GM21576 (cell line): ENCODE measurements around the gene SPN.
"Not testable (repeated sequence)": the region's sequence is repeated elsewhere in the genome, so short reads cannot be mapped to it uniquely, and the experiment has no call there.

Source experiments
- ATAC-seq: cut with Tn5 transposase; IDR thresholded peaks from one replicate; pipeline ENCODE4 v1.9.1; 2021; ENCODE audit warnings: mild to moderate bottlenecking, moderate library complexity; ENCODE audit not compliant: unreplicated experiment

SPN gene

DNA sequence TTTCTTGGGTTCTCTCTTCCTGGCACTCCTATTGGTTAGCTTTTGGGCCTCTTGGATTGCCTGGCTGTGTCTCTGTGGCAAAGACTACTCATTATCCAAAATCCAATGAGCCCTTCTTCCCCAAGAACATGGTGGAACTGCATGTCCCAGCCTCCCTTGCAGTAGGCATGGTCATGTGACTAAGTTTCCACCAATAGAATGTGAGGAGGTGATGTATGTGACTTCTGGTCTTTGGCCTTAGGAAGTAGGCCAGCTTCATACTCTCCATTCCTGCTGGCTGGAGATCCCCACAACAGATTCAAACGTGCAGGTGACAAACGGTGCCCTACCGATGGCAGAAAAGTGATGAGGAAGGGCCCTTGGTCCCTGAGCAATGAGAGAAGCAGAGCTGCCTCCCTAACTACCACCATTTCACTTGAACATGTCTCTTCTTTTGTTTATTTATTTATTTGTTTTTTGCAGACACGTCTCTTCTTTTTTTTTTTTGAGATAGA is 17.3 kb upstream of the SPN start:
- no peak for ATAC-seq

DNA sequence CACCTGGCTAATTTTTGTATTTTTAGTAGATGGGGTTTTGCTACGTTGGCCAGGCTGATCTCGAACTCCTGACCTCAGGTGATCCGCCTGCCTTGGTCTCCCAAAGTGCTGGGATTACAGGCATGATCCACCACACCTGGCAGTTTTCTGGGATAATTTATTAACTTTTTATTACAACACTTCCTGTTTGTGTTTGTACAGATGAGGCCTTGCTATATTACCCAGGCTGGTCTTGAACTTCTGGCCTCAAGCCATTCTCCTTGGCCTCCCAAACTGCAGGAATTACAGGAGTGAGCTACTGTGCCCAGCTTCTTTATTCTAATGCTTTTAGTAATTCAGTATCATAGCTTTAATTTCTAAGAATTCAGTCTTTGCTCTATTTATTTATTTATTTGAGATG is 16.1 kb upstream of the SPN start:
- no peak for ATAC-seq

DNA sequence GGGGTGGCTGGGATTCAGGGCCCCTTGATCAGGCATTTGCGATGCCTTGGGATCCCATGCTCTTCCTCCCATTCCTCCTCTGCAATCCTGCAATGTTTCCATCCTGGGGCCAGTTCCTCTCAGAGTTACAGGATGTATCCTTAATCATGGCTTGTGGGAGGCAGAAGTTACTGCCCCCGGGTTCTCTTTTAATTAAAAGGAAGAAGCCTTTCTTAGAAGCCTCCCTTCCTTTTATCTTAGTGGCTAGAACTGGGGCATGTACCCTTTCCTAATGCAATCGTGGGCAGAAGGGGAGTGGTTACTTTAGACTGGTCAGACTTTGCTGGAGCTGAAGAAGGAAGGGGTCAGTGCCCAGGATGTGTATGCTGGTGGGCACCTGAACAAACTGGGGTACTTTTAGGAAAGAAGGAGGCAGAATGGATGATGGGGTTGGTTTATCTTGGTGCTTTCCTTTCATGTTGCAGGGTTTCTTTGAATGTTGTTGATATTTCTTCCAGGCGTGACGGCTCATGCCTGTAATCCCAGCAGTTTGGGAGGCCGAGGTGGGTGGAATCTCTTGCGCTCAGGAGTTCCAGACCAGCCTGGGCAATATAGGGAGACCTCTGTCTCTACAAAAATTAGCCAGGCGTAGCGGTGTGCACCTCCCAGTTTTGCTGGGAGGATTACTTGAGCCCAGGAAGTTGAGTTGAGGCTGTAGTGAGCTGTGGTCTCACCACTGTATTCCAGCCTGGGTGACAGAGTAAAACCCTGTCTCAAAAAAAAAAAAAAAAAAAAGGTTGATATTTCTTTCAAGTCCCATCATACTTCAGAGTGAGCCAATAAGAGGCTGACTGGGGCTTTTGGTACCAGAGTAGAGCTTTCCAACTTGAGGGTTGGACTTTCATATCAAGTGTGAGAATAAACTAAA is 13.2 kb upstream of the SPN start:
- no peak for ATAC-seq

DNA sequence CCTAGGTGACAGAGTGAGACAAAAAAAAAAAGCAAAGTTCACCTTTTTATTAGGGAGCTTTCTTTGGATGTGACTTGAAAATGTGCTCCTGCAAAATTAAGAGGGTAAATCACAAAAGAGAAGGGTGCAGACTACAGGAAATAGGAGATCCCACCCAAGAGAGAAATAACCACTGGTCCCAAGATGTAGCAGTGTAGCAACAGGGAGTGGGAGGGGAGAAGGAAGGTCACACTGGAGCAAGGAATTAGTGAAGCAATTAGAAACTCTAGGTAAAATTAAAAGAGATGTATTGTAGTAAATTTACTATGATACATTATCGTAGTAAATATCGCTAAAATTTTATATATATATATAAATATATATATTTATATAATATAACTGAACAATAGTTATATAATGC is 12.3 kb upstream of the SPN start:
- no peak for ATAC-seq

DNA sequence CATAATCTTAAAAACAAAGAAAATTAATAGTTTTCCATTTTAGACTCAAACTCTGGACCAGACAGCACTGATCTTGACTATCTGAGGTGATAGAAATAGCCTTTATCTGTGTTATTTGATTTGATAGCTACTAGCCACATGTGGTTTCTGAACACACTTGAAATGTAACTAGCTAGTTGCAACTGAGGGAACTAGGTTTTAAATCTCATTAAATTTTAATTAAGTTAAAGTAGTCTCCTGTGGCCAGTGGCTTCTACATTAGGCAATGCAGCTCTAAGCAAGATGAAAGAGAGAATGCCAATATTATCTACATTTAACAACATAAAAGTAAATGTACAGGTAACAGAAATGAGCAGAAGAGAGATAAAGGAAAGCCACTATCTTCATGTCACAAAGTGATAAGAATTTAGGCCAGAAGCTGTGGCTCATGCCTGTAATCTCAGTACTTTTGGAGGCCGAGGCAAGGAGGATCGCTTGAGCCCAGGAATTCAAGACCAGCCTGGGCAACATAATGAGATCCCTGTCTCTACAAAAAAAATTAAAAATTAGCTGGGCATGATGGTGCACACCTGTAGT is 11.2 kb upstream of the SPN start:
- ATAC-seq: no peak

DNA sequence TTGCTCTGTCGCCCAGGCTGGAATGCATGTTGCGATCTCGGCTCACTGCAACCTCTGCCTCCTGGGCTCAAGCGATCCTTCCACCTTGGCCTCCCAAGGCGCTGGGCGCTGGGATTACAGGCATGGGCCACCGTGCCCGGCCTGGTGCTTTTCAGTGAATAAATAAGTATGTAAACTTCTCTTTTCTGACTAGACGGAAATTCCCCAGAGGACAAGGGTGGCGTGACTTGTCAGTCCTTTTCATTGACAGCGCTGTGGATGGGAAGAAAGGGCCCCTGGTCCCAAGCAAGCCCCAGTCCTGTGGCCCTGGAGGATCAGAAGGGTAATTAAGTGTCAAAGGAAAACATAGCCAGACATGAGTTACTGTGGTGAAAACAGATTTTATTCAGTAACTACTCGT is 9.6 kb upstream of the SPN start:
- ATAC-seq: no peak

DNA sequence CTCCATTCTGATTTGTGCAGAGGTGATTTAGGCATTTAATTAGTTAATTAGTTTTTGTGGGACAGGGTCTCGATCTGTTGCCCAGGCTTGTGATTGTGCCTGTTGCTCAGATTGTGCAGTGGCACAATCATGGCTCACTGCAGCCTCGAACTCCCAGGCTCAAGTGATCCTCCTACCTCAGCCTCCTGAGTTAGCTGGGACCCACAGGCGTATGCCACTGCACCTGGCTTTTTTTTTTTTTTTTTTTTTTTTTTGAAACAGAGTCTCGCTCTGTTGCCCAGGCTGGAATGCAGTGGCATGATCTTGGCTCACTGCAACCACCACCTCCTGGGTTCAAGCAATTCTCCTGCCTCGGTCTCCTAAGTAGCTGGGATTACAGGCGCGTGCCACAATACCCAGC is 9.2 kb upstream of the SPN start:
- ATAC-seq: not testable (repeated sequence)

DNA sequence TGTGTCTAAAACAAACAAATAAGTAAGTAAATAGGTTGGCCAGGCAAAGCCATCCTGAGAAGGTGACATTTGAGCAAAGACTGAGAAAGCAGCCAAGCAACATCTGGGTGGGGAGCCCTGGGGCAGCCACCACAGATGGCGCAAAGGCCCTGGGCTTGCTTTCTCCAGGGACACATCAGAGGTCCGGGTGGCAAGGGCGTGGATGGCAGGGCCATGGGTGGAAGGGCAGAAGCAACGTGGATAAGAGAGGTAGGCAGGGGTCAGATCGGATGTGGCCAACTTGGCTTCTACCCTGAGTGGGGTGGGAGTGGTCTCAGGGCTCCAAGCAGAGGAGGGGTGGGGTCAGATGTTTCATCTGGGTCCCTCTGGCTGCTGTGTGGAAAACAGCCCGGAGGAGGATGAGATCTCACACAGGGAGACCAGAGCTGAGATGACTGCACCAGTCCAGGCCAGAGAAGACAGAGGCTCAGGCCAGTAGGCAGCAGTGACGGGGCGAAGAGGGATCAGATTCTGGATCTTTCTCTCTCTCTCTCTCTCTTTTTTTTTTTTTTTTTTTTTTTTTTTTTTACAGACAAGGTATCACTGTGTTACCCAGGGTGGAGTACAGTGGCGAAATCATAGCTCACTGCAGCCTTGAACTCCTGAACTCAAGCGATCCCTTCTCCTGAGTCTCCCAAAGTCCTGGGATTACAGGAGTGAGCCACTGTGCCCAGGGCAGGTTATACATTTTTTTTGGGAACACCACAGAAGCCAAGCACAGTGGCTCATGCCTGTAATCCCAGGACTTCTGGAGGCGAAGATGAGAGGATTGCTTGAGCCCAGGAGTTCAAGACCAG is 6.1 kb upstream of the SPN start:
- ATAC-seq: no peak

DNA sequence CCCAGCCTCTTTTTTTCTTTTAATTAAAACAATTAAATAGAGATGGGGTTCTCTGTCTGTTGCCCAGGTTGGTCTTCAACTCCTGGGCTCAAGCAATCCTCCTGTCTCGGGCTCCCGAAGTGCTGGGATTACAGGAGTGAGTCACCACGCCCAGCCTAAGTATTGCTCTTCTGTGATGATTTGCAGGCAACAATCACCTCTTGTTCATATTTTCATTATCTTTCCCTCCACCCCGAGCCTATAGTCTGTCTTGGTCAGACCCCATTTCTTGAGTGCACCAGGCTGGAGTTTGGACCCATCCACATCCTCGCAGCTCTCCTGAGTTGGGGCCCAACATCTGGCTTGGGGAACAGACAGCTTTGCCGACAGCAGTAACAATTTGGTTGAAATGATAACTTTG is 4.3 kb upstream of the SPN start:
- ATAC-seq: no peak

DNA sequence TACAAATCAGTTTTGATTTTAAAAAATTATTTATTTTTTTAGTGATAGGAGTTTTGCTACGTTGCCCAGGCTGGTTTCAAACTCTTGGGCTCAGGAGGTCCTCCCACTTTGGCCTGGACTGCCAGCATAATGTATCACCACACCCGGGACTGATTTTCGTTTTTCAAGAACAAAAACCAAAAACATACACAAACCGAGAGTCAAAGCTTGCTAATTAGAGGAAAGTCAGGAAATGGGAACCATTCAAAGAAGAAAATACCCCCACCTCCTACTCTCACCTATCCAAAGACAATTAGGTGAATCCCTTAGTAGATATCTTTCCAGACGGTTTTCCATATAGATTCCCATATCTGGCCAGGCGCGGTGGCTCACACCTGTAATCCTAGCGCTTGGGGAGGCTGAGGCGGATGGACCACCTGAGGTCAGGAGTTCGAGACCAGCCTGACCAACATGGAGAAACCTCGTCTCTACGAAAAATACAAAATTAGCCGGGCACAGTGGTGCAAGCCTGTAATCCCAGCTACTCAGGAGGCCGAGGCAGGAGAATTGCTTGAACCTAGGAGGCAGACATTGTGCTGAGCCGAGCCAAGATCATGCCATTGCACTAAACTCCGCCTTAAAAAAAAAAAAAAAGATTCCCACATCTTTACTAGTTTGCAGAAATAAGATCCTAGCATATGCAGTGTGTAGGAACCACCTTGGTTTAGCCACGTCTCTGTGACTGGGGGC is 883 bp upstream of the SPN start:
- no peak for ATAC-seq

DNA sequence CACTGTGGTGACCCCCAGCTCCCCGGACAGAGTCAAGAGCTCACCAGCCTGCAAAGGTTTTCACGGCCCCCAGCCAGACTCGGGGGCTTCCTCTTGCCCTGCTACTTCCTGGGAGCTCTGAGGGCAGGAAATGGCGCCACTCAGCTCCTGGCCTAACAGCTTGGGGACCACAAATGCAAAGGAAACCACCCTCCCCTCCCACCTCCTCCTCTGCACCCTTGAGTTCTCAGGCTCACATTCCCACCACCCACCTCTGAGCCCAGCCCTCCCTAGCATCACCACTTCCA is 375 bp upstream of the SPN start:
- peak; percentile 28 for ATAC-seq

DNA sequence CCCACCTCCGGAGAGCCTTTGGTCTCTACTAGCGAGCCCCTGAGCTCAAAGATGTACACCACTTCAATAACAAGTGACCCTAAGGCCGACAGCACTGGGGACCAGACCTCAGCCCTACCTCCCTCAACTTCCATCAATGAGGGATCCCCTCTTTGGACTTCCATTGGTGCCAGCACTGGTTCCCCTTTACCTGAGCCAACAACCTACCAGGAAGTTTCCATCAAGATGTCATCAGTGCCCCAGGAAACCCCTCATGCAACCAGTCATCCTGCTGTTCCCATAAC is 702 bp downstream of the SPN start:
- ATAC-seq: no peak

DNA sequence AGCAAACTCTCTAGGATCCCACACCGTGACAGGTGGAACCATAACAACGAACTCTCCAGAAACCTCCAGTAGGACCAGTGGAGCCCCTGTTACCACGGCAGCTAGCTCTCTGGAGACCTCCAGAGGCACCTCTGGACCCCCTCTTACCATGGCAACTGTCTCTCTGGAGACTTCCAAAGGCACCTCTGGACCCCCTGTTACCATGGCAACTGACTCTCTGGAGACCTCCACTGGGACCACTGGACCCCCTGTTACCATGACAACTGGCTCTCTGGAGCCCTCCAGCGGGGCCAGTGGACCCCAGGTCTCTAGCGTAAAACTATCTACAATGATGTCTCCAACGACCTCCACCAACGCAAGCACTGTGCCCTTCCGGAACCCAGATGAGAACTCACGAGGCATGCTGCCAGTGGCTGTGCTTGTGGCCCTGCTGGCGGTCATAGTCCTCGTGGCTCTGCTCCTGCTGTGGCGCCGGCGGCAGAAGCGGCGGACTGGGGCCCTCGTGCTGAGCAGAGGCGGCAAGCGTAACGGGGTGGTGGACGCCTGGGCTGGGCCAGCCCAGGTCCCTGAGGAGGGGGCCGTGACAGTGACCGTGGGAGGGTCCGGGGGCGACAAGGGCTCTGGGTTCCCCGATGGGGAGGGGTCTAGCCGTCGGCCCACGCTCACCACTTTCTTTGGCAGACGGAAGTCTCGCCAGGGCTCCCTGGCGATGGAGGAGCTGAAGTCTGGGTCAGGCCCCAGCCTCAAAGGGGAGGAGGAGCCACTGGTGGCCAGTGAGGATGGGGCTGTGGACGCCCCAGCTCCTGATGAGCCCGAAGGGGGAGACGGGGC is 1.3 kb downstream of the SPN start:
- ATAC-seq: no peak

DNA sequence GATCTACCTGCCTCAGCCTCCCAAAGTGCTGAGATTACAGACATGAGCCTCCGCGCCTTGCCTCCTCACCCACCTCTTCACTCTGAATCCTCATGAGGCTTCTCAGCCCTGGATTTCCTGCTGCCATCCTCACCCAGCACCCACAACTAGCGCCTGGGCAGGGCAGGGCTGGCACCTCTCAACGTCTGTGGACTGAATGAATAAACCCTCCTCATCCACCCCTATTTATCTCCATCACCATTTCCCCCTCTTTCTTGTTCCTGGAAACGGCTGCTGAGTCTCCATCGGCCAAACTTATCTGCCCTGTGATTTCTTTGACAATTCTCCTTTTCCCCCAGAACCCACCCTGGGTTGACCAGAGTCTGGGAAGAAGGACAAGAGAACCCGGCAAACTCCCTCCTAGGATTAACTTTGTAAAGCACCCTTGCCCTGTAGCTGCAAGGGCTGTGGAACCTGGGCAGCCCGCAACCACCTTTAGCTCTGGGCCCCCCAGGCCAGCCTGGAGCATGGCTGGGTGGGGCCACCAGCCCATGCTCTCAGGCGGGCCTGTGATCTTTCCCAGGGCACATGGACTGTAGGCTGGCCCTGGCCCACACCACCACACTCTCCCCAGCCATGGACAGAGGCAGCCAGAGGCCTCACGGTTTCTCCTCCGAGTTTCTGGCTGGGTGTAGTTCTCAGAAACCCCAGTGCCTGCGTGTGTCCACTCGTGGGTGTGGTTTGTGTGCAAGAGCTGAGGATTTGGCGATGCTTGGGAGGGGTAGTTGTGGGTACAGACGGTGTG is 2.4 kb downstream of the SPN start:
- ATAC-seq: no peak

DNA sequence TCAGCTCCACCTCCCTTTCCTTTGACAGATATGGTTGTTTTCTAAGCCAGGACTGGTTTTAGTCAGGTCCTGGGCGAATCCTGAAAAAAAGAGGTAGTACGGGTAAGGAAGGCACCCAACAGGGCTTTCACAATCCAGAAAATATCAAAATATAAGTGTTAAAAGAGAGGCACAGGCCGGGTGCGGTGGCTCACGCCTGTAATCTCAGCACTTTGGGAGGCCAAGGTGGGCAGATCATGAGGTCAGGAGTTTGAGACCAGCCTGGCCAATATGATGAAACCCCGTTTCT is 4.2 kb downstream of the SPN start:
- ATAC-seq: not testable (repeated sequence)

DNA sequence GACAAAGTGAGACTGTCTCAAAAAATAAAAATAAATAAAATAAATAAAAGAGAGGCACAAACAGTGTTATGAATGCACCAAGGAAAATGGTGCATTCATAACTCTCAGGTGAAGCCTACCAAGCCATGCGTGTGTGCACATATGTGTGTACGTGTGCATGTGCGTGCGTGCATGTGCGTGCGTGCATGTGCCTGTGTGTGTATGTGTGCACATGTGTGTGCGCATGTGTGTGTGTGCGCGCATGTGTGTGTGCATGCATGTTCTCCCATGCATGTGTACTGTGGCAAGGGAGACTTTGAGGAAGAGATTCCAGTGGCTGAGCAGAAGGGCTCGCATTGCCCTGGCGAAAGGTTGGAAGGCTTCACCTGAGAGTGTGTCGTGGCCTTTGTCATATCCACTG is 4.7 kb downstream of the SPN start:
- ATAC-seq: no peak

DNA sequence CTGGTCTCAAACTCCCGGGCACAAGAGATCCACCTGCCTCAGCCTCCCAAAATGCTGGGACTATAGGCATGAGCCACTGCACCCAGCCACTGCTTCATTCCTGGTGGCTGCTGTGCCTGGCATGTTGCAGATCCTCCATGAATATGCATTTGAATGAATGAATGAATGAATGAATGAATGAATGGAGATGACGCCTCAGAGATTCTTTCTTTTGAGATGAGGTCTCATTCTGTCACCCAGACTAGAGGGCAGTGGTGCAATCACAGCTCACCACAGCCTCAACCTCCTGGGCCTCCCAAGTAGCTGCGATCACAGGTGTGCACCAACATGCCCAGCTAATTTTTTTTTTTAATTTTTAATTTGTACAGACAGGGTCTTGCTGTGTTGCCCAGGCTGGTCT is 5.2 kb downstream of the SPN start:
- no peak for ATAC-seq

DNA sequence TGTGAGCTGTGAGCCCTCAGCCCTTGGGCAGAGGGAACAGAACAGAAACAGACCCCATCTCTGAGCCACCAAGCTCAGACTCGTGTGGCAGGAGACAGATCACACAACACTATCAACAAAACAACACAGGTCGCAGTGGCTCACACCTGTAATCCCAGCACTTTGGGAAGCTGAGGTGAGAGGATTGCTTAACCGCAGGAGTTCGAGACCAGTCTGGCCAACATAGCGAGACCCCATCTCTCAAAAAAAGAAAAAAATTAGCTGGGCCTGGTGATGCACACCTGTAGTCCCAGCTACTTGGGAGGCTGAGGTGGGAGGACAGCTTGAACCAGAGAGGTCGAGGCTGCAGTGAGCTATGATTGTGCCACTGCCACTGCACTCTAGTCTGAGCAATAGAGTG is 10.5 kb downstream of the SPN start:
- ATAC-seq: no peak

DNA sequence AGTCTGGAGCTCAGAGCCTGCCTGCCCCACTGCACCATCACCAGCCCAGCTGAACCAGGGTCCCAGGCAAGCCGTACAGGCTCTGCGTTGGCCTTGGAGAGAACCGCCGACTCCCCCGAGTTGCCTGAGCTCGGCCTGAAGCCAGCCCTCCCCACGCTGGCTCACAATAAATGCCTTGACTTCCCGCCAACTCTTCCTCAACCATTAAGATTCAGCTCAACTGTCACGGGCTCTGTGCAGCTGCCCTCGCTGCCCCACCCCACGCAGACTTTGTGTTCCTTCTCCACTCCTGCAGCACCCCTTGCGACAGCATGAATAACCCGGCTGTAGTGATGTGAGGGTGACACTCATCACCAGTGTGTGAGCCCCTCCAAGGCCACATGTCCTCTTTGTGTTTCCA is 11.1 kb downstream of the SPN start:
- ATAC-seq: no peak
